Thoracic aorta (tissue), 2 donors: ENCODE results near the gene RAB11FIP3. TPM values are rescaled to one million over a fixed set of nuclear protein-coding genes. Genes with fewer than 3 reads are reported as not detected.

Experiments used
- ATAC-seq: fragments of 150-250 bp; one replicate; pipeline ENCODE4 v1.8.0; 2017; ENCODE audit warnings: low read depth; ENCODE audit not compliant: insufficient number of reproducible peaks, low FRiP score
- DNase-seq: peaks from one replicate; pipeline ENCODE4 v3.0.0-alpha.2; 2020; ENCODE audit warnings: low spot score
- H3K27ac ChIP-seq, 2 donors: fragments of 200-600 bp; sonication (generic); 1 replicate in 1 of 2; 2 replicates in 1 of 2; pipeline ENCODE4 v1.5.1; 2016; ENCODE audit warnings: mild to moderate bottlenecking in 2 of 2, moderate library complexity in 2 of 2
- H3K27me3 ChIP-seq: fragments of 200-600 bp; sonication (generic); replicated peaks from 2 replicates; pipeline ENCODE4 v1.6.0; 2016; ENCODE audit warnings: mild to moderate bottlenecking; ENCODE audit not compliant: insufficient read depth
- H3K36me3 ChIP-seq: fragments of 200-600 bp; sonication (generic); one replicate; pipeline ENCODE4 v1.5.1; 2016
- H3K4me1 ChIP-seq, 2 donors: fragments of 200-600 bp; sonication (generic); 1 replicate in 1 of 2; 2 replicates in 1 of 2; pipeline versions ENCODE4 v1.5.1 to v1.6.0; 2016; ENCODE audit warnings: low read depth in 2 of 2, mild to moderate bottlenecking in 1 of 2; ENCODE audit not compliant: control insufficient read depth in 1 of 2
- H3K4me3 ChIP-seq: fragments of 200-600 bp; sonication (generic); 2 replicates; pipeline ENCODE4 v1.5.1; 2016; ENCODE audit warnings: mild to moderate bottlenecking
- H3K9me3 ChIP-seq: fragments of 200-600 bp; sonication (generic); 2 replicates; pipeline ENCODE4 v1.5.1; 2016
- CTCF ChIP-seq: fragments of 200-600 bp; sonication (generic); IDR thresholded peaks from one replicate; pipeline ENCODE4 v1.5.1; 2019; ENCODE audit warnings: antibody characterized with exemption
- total RNA-seq, 2 donors: library from RNA; depleted of rRNA; stranded (reverse); fragments of >200 nt; gene quantifications; one replicate each; pipeline versions ENCODE4 v1.1.0 to v1.2.3, GENCODE V29; 2016

RAB11FIP3 gene
- total RNA-seq, 2 donors from 2014 or later, result 70.1 to 71.1 TPM

DNA sequence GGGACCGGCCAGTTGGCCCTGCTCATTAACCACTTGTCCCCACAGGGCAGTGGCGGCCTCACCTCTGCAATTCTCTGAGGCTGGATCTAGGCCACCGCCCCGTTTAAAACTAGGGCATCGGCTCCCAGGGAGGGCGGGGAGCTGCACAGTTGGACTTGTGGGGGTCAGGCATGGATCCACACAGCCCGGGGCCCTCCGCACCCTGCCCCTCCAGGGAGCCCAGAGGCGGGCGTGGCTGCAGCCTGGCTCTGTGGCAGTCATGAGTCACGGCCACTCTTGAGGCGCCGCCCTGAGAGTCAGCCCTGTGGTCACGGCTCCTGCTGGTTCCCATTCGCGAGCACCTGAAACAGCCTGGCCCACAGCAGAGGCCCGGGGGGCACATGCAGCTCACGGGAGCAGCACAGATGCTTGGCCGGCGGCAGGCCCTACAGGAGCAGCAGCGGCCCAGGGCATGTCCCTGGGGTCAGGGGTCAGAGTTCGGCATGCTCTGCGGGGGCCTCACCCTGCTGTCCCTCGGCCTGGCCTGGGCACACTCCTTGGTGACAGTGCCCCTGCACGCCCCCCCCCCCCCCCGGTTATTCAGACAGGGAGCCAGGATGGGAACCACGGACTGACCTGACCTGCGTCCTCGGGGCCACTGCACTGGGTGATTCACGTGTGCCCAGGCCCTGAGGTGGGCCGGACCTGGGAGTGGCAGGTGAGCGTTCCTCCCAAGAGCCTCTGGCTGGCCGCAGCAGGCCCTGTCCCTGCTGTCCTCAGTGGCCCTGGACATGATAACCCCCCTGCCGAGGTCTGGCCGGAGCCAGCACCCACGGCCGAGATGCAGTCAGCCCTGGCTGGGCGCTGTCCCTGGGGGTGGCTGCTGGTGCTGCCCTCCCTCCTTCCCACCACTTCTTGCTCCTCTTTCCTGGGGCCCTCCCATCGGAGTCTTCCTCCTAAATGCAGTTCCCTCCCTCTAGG, 110.3 kb downstream of the RAB11FIP3 start:
- Histone ChIP-seq H3K9me3 (no peaks in the 10 kb centered on the region), H3K4me1 (no peaks in the 10 kb centered on the region), H3K27ac (no peak overlapping the region), H3K36me3 (no peaks in the 10 kb centered on the region), H3K4me3 (no peak overlapping the region), H3K27me3 (no peaks in the 10 kb centered on the region)
- ATAC-seq, result no peak
- no peak for TF ChIP-seq CTCF
- no peak for DNase-seq

DNA sequence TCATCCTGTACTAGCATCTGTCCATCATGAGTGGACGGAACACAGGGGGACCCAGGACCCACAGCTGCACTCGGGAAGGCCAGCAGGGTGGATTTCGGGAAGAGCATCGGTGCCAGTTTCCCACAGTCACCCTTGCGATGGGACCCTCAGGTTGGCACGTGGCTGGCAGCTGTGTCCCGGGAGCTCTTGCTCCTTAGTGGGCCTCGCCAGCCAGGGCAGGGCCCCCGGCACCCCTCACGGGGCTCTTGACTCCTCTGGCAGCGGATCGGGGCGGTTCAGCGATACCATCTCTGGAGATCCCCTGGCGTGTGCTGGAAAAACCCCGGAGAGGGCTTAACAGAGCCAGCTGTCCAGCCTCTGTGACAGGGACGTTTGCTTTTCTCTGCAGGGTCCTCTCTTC, 111.3 kb downstream of the RAB11FIP3 start:
- no peak for DNase-seq
- Histone ChIP-seq H3K4me1 (no peaks in the 10 kb centered on the region), H3K27ac (no peak overlapping the region), H3K4me3 (no peak overlapping the region), H3K36me3 (no peaks in the 10 kb centered on the region), H3K9me3 (no peaks in the 10 kb centered on the region), H3K27me3 (no peaks in the 10 kb centered on the region)
- TF ChIP-seq CTCF, result no peak
- no peak for ATAC-seq

- ATAC-seq (no peak), DNase-seq (no peak)
- Histone ChIP-seq H3K27ac (no peak overlapping the region), H3K9me3 (no peaks in the 10 kb centered on the region), H3K27me3 (no peaks in the 10 kb centered on the region), H3K4me1 (no peaks in the 10 kb centered on the region), H3K4me3 (no peak overlapping the region), H3K36me3 (no peaks in the 10 kb centered on the region)
- TF ChIP-seq CTCF, result no peak
Observed at GRCh38 chr16:537415-538335, 112.2 kb downstream of the RAB11FIP3 start.

GRCh38 chr16:539901-540530, 114.6 kb downstream of the RAB11FIP3 start:
- no peak overlapping the region for H3K4me3 ChIP-seq
- H3K27me3 ChIP-seq, result no peaks in the 10 kb centered on the region
- H3K4me1 ChIP-seq, result no peaks in the 10 kb centered on the region
- TF ChIP-seq CTCF, result no peak
- DNase-seq (no peak), ATAC-seq (no peak)
- H3K27ac ChIP-seq, result no peak overlapping the region
- H3K9me3 ChIP-seq, result no peaks in the 10 kb centered on the region
- no peaks in the 10 kb centered on the region for H3K36me3 ChIP-seq
